ENCODE results near the gene GDF3.
"Not testable (repeated sequence)": the region's sequence is repeated elsewhere in the genome, so short reads cannot be mapped to it uniquely, and the experiment has no call there.

The GDF3 gene

DNA sequence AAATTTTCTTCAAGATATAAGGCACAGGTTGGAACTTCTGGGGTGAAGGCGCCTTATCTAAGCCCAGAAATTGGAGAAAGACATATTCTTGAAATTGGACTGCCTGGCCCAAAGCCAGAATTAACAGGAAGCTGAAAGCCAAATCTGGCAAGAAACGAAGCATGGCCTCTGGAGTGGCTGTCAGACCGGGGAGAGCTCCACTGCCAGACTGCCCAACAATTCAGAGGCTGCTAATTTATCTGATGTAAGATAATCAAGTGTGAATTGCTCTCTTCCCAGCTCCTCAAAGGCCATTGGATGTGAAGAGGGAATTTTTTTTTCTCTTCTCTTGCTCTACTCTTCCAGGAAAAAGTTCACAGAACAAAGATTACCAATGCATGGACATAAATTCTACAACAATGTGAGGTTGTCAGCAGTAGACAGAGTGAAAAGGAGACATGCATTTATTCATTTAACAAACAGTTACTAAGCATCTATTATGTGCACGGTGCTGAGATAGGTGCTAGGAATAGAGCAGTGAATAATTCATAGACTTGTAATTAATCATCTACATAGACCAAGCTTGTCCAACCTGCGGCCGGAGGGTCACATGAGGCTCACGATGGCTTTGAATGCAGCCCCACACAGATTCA, at the start of gene GDF3:
Gene GDF3 (minus strand): TSS at position 210 of the 632 bp plus-strand sequence. CDS start 47 bp downstream, at position 163.
- DNase-seq: no peak

DNA sequence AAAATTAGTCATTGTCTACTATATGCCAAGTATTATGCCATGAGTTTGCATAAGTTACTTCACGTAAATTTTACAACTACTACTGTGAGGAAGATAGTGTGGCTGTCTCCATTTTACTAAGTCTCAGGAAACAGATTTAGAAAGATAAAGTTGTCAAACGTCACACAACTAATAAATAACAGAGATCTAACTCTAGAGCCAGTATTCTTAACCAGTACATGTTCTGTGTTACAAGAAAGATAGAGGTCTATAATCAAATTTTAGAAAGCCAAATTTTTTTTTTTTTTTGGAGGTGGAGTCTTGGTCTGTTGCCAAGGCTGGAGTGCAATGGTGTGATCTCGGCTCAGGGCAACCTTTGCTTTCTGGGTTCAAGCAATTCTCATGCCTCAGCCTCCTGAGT, 37.4 kb upstream of the GDF3 start:
- DNase-seq: no peak

DNA sequence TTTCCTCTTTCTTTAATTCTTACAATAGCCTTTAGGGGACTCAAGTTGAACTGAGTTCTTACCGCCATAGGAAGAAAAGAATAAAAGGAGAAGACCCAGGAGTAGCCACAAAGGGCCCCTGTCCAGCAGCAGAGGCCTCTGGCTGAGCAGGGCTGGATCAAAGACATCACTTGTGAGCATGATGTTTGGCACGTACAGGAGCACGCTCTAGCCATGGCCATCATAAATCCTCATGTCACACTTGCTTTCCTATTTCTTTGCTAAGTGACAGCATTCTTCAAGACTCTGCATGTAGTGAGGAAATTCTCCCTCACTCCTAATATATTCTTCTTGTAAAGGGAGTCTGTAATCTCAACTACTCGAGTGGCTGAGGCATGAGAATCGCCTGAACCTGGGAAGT, 35.9 kb upstream of the GDF3 start:
- no peak for DNase-seq

DNA sequence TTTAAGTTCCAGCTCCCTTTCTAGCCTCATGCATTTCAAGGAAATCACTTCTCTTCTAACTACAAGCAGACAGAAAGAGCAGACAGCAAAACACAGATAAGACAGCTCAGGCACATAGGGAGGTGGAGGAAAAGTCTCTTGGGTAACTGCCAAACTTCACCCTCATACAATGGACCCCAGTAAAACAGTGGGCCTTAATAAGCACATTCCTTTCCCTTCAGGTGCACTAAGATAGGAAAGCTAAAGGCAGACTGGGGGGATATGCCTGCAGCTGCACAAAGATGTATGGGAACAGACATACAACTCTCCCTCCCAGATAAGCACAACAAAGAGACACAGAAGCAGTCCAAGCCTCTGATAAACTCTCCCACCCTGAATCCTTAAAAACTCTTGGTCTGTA, 35.4 kb upstream of the GDF3 start:
- DNase-seq: not testable (repeated sequence)

DNA sequence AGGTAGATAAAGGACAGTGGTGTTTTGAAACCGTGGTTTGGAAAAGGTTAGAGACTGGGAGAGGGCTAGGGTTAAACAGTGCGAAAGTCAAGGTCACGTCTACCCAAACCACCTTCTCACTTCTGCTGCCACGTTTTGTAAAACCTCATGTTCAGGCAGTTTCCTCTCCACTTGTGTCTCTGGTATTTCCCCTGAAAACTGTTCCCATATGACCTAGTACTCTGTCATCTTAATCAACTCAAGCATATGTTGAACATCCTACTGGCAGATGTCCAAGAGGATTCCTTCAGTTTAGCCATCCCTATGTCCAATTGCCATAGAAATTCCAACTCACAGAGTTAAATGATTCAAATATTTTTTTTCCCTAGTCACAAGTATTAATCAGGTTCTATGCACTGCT, 34.2 kb upstream of the GDF3 start:
- no peak for DNase-seq

DNA sequence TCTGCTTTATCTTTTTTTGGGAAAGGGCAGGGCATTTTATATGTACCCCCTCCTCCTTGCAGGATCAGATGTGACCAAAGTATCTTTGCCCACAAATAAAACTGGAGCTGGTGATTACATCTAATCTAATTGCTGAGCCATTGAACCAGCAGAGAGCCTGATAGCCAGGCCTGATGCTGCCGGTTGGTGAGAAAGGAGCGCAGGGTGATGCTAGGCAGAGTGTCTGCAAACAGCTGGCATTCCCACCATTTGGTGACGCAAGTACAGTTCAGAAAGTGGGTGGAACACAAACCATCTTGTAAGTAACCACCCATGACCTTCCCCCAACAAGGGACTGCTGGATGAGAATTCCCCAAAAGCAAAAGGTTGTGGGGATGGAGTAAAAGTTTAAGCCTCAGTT, 28.4 kb upstream of the GDF3 start:
- DNase-seq: no peak

DNA sequence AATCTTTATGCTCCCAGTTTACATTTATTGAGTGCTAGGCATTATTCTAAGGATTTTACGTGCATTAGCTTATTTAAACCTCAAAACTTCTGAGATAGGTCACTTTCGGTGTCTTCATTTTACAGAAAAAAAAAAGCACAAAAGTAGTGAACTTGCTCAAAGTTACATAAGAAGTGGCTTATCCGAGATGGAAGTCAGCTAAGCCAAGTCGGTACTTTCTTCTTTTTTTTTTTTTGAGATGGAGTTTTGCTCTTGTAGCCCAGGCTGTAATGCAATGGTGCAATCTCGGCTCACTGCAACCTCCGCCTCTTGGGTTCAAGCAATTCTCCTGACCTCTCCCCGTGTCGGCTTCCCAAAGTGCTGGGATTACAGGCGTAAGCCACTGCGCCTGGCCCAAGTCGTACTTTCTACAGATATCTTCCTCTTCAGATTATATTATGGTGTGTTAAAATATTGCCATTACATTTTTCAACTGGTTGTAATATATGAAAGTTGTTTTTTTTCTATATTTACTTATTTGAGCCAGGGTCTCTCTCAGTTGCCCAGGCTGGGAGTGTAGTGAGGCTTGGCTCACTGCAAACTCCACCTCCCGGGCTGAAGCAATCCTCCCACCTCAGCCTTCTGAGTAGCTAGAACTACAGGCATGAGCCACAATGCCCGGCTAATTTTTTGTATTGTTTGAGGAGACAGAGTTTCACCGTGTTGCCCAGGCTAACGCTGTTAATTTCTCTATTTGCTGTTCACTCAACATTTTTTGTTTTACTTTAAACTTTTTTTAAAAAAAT, 24.6 kb upstream of the GDF3 start:
- DNase-seq: no peak

DNA sequence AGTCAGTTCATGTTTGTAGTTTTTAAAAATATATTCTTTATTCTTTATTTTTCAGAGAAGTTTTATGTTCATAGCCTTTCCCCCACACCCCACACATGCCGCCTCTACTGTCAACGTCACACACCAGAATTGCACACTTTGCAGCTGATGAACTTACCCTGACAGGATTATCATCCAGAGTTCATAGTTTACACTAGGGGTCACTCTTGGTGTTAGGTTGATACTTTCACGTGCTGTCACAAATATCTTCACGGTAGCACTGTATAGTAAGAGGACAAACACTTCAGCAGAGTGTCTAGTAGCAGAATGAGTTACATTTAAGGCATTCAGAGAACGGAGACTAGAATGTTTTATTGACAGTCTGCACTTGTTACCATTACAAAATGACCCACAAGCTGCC, 20.8 kb upstream of the GDF3 start:
- DNase-seq: no peak

DNA sequence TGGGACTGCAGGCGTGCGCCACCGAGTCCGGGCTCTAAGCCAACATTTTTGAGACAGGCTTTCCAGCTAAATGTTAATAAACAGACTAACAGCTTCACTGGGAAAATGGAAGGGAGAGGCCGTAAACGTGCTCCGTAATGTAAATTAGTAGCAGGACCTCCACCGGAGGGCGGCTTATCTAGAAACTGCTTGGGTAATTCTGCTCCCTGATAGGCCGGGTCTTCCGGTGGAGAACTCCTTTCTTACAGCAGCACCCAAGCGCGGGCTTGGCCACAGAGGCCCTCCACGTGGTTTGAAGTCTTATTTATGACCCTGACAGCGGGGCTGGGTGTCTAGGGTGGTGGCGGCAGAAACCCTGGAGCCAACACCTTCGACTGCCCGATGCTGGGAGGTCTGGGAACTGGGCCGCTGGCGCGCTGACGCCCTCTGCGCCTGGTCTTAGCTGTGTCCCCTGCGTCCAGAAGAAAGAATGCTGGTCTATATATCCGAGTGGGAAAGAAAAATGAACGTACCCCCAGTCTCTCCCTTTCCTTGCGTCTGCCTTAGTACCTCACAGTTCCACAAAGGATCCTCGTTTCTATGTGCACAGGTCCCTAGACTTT, 17.4 kb upstream of the GDF3 start:
- no peak for DNase-seq

DNA sequence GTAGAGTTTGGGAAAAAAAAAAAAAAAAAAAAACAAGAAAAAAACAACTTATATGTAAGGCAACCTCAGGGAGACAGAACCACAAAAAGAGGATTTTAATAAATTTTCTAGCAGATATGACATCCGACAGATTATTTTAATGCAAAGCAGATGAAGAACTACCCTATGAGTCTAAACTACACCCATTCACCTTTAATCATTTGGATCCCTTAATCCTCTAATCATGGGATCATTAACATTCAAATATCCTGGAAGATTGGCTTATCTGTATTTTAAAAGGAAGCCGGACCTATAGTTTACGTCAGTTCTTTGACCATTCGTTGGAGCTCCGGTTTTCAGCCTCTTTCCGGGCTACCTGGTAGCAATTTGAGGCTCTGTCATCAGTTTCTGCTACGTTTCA, 15.6 kb upstream of the GDF3 start, which contains the start of gene DPPA3:
Gene DPPA3 (plus strand): TSS at position 301 of the 400 bp plus-strand sequence. CDS start 138 bp downstream, outside the sequence.
- DNase-seq: no peak

DNA sequence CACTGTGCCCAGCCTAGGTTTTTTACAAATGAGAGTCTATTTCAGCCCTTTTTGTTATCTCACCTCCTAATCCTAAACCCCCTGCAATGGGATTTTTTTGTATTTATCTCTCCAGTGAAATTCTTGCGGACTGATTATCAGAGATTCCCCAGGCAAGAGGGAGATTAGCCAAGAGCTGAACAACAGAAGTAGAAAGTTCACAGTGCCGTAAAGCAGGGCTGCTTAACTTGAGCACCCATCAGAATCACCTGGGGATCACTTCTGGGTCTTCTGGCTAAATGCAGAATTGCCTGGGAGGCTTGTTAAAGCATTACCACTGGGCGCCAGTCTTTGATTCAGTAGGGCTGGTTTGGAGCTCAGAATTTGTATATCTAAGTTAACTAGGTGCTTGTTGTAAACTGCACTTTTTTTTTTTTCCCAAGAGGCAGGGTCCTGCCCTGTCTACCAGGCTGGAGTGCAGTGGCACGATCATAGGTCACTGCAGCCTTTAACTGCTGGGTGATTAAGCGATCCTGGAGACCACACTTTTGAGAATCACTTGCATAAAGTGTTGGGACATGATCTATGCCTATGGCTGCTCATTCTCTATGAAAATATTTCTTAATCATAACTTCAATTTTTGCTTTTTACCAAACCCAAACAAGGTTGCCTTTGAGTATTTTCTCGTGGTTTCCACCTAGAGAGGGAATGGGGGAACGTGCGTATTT, 14.5 kb upstream of the GDF3 start:
- no peak for DNase-seq

DNA sequence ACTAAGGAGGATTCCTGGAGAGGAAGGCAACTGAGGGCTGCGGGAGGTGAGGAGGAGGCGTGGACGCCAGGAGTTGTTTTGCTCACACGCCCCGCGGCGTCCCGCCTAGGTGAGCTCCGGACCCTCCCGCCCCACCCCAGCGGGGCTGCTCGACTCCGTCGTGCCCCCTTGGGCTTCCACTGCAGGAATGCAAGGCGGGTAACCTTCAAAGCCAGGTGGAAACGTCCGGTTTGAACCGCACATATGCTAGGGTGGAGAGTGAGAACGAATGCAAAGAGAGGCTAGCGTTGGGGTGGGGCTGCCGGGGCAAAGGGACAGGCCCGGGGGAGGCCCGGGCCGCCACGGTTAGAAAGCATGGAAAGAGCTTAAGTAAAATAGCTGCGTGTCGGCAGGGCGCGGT, 10.3 kb upstream of the GDF3 start:
- DNase-seq: no peak

DNA sequence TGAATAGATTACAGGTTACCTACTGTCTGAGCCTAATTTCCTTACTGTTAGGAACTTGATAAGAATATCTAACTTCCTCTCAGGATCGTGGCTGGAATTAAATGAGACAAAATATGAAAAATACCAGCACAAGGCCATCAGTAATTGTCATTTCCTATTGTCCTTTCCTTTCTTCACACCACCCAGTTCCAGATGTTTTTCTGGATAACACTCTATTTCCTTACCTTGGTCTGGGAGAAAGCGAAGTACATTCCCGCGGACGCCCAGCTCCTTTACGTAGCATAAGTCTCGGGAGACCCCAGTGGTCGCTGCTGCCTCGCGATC, 376 bp downstream of the GDF3 start:
- no peak for DNase-seq

DNA sequence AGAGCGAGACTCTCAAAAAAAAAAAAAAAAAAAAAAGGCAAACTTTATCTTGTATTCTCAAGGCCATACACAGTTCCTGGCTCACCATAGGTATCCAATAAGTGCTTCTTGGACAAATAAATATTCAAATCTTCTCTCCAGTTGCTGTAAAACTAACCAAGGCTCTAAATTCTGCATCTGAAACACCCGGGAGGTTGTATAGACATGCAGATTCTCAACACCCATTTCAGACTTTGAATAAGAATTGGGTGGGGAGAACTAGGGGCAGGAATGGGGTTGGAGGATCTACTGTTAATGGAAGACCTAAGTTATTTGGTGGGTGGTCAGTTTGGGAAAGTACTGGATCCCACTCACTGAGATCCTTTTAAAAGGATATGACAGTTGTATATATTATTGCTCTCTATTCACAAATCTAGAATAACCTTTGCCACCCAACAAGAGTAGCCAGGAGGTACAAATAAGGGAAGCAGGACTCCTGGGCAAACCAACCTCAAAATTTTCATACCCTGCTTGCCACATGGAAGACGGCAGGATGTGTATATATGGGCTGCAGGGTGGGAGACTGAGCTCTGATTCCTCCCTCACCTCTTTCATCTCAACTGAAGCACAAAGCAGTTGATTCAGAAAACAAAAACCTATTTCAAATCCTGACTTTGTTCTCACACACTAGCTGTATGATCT, 879 bp downstream of the GDF3 start:
- DNase-seq: no peak

DNA sequence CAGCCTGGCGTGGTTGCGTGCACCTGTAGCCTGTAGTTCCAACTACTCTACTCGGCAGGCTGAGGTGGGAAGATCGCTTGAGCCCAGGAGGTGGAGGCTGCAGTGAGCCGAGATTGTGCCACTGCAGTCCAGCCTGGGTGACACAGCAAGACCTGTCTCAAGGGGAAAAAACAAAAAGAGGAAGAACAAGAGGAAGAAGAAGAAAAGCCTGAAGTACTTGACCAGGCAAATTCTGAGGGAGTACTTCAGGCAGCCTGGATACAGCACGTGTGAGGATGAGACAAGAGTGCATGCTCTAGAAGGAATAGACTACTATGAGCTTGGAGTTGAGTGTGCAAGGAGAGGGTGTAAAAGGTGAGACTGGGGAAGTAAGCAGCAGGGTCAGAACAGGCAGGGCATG, 1.8 kb downstream of the GDF3 start:
- peak in 1 of 2 donors; percentile 12 for DNase-seq

DNA sequence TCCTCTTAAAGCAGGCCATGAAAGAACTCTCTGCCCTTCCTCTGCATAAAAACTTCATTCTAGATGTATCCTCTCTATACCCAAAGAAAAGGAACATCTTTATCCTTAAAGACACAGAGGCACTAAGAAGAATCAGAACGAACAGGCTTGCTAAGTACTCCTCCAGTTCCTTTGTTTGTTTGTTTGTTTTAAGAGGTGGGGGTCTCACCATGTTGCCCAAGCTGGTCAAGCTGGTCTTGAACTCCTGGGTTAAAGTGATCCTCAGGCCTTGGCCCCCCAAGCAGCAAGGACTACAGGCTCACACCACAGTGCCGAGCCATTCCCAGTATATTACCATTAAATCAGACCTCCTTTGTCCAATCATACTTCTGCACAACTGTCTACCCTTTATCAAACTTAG, 14.0 kb downstream of the GDF3 start:
- DNase-seq: no peak

DNA sequence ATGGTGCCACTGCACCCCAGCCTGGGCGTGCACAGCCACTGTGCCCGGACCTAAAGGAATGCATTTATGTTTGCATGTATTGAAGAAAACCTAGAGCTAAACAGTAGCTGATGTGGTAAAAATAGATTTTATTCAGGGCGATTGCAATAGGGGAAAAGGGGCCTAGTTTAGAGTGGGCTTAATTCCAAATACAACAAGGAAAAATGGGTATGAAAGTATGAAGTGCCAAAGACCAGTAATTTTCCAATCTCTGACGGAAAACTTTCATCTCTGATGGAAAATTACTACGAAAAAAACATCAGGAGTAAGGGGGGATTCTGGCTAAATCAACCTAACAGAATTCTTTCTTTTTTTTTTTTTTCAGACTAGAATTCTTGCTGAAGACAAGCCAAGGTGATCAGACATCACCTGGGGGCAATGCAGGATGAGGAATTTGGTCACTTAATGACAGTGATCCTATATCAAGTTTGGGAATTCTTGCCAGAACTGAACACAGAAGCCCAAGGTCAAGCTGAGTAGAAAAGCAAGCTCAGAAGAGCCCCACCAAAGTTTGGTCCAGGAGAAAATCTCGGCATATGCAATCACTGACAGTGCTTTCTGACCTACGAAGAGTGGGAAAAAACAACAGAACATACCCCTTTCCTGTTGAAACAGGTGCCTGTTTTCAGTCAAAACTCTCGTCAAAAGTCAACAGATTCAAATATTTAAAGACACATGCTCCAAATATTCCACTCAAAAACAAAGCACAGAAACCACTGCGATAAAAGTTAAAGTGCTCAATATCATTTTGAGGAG, 16.1 kb downstream of the GDF3 start:
- DNase-seq: no peak

DNA sequence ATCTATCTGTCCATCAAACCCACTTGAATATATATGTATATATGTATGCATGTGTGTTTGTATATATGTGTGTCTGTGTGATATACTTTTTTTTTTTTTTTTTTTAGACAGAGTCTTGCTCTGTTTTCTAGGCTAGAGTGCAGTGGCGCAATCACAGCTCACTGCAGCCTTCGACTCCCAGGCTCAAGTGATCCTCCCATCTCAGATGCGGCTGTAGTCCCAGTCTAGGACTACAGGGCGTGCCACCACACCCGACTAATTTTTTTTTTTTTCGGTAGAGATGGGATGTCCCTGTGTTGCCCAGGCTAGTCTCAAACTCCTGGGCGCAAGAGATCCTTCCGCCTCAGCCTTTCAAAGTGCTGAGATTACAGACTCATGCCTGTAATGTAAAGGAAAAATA, 16.8 kb downstream of the GDF3 start:
- no peak for DNase-seq

DNA sequence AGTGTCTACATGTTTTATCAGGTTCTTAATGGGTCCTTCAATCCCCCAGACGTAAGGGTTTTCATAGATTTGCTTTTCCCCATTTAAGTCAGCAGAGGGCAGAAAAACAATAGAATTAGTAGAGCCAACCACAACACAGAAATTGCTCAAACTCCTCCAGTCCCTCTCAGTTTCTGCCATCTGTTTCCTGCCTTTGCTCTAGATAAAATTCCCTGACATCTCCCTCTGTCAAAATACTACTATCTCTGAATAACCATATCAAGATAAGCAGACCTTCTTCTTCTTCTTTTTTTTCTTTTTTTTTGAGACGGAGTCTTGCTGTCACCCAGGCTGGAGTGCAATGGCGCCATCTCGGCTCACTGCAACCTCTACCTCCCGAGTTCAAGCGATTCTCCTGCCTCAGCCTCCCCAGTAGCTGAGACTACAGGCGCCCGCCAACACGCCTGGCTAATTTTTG, 18.1 kb downstream of the GDF3 start:
- DNase-seq: peak in 1 of 2 donors; percentile 39

DNA sequence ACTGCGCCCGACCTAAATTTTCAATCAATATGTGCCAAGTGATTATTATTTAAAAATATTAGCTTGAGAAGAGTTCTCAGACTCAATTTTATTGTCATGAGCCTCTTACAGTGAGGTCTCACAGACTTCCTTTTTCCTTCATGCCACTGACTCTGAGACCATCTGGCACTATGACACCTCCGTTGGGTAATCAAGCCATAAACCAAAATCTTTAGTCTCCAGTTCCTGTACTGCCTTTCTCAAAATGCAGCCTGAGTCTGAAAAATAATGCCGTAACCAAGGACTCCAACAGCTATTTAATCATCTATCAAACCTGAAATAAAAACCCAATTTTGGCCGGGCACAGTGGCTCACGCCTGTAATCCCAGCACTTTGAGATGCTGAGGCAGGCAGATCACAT, 20.1 kb downstream of the GDF3 start:
- DNase-seq: peak in 1 of 2 donors; percentile 18

DNA sequence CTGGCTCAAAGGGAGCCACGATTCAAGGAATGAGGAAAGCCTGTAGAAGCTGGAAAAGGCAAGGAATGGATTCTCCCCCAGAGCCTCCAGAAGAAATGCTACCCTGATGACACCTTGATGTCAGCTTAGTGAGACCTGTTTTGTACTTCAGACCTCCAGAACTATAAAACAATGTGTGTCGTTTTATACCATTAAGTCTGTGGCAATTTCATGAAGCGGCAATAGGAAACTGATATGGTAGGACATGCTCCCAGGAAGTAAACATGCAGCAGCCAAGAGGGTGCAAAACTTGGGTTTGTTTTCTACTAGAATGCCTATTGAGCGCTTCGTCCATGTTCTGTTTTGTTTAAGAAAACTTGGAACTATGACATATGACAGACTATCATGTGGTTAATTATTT, 27.4 kb downstream of the GDF3 start:
- DNase-seq: no peak

DNA sequence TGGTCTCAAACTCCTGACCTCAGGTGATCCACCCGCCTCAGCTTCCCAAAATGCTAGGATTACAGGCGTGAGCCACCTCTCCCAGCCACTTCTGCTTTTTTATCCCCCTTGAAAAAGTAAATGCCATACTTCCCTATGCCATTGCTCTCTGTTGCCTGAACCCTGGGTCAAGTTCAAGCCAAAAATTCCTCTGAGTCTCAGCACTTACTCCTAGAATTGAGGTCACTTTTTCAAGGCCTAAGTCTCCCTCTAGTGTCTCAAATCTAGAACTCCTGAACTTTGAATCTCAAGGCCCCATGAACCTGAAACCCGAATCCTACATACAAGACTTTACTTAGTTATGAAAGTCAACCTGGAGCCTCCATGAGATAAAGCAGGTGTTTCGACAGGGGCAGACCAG, 28.4 kb downstream of the GDF3 start:
- DNase-seq: no peak
